Upper lobe of left lung (tissue), 6 donors: ENCODE results near the gene BRPF1. TPM values are rescaled to one million over a fixed set of nuclear protein-coding genes. Genes with fewer than 3 reads are reported as not detected.

Source experiments
- ATAC-seq, 2 donors: fragments of 200-7000 bp; cut with Tn5 transposase; one replicate each; pipeline ENCODE4 v1.9.1; 2022; ENCODE audit warnings: mild to moderate bottlenecking in 2 of 2, moderate library complexity in 2 of 2; ENCODE audit not compliant: low FRiP score in 2 of 2
- DNase-seq, 2 donors: peaks; one replicate each; pipeline ENCODE4 v3.0.0-alpha.2; 2019 to 2020
- H3K27ac ChIP-seq, 4 donors: fragments of 200-600 bp; sonication (generic); one replicate each; pipeline ENCODE4 v1.5.1; 2016 to 2019
- H3K27me3 ChIP-seq, 4 donors: fragments of 200-600 bp; sonication (generic); one replicate each; pipeline ENCODE4 v1.5.1; 2017 to 2019
- H3K36me3 ChIP-seq, 4 donors: fragments of 200-600 bp; sonication (generic); one replicate each; pipeline ENCODE4 v1.5.1; 2016 to 2019
- H3K4me1 ChIP-seq, 4 donors: fragments of 200-600 bp; sonication (generic); one replicate each; pipeline ENCODE4 v1.5.1; 2018 to 2019
- H3K4me3 ChIP-seq, 4 donors: fragments of 200-600 bp; sonication (generic); one replicate each; pipeline ENCODE4 v1.5.1; 2017 to 2019; ENCODE audit warnings: mild to moderate bottlenecking in 2 of 4, moderate library complexity in 1 of 4
- H3K9me3 ChIP-seq, 4 donors: fragments of 200-600 bp; sonication (generic); one replicate each; pipeline ENCODE4 v1.5.1; 2018 to 2019
- CTCF ChIP-seq, 6 experiments: fragments of 450-650 bp in 4 of 6; fragments of 200-600 bp in 2 of 6; sonication (generic) in 2 of 6; IDR thresholded peaks; one replicate each; pipeline ENCODE4 v1.5.1; 2016 to 2019; ENCODE audit warnings: antibody characterized with exemption in 6 of 6
- EP300 ChIP-seq, 4 donors: sonication (generic); formaldehyde crosslinking; IDR thresholded peaks; one replicate each; pipeline ENCODE4 v1.5.1; 2017; ENCODE audit warnings: antibody characterized with exemption in 4 of 4, control low read depth in 2 of 4
- POLR2A ChIP-seq, 4 donors: fragments of 450-650 bp; IDR thresholded peaks; one replicate each; pipeline ENCODE4 v1.5.1; 2016 to 2017; ENCODE audit warnings: antibody characterized with exemption in 4 of 4, mild to moderate bottlenecking in 2 of 4
- POLR2AphosphoS5 ChIP-seq, 2 donors: sonication (generic); formaldehyde crosslinking; IDR thresholded peaks; one replicate each; pipeline ENCODE4 v1.5.1; 2017; ENCODE audit warnings: antibody characterized with exemption in 2 of 2
- WGBS, 2 donors: methylation state at CpG; one replicate each; pipeline ENCODE4 v1.1.5; 2017 to 2018; 5-methylcytosine and 5-hydroxymethylcytosine counted together
- total RNA-seq, 6 donors: library from RNA; depleted of rRNA in 4 of 6; stranded (reverse); fragments of >200 nt in 4 of 6; gene quantifications; one replicate each; pipeline versions ENCODE4 v1.1.0 to v1.2.1, GENCODE V29; 2016 to 2021
- donor health status: DM: no; HTN: no; CAD: no; lungs with moderate emphysema.
- donor health status: DM: no; HTN: yes; CAD: no; lungs with severe emphysema.

BRPF1 gene
- total RNA-seq, 6 donors from 2014 or later: 18.8 to 44.0 (median 26.5) TPM

GRCh38 chr3:9781551-9781950 lies 50.0 kb downstream of the BRPF1 start:
- WGBS, 2 donors: 81 to 91% methylated on average over 1 of the region's 1 CpG
- Histone ChIP-seq H3K4me1 (peaks cover 0 to 18% (median 6%) of the 10 kb centered on the region in 4 donors), H3K27me3 (no peaks in the 10 kb centered on the region), H3K36me3 (peaks cover 15 to 69% (median 43%) of the 10 kb centered on the region in 4 donors), H3K27ac (peak overlapping the region in 1 of 4 donors; percentile 11), H3K9me3 (no peaks in the 10 kb centered on the region), H3K4me3 (no peak overlapping the region)
- no peak for ATAC-seq
- DNase-seq: no peak
- no peak for TF ChIP-seq EP300 (IDR thresholded peaks at IDR 0.05)
- TF ChIP-seq POLR2AphosphoS5 (IDR thresholded peaks at IDR 0.05): no peak
- no peak for TF ChIP-seq CTCF (IDR thresholded peaks at IDR 0.05)
- no peak for TF ChIP-seq POLR2A (IDR thresholded peaks at IDR 0.05)

- no peak for TF ChIP-seq POLR2A (IDR thresholded peaks at IDR 0.05)
- TF ChIP-seq POLR2AphosphoS5 (IDR thresholded peaks at IDR 0.05): no peak
- TF ChIP-seq EP300 (IDR thresholded peaks at IDR 0.05): no peak
- no peak for TF ChIP-seq CTCF (IDR thresholded peaks at IDR 0.05)
- Histone ChIP-seq H3K27me3 (no peaks in the 10 kb centered on the region), H3K9me3 (no peaks in the 10 kb centered on the region), H3K4me3 (no peak overlapping the region), H3K27ac (peak overlapping the region in 1 of 4 donors; percentile 11), H3K36me3 (peaks cover 17 to 74% (median 46%) of the 10 kb centered on the region in 4 donors), H3K4me1 (peaks cover 0 to 18% (median 6%) of the 10 kb centered on the region in 4 donors)
- DNase-seq (no peak), ATAC-seq (no peak)
- WGBS, 2 donors: 63 to 66% methylated on average over 3 of the region's 3 CpGs
These were observed 50.6 kb downstream of the BRPF1 start for GRCh38 chr3:9781978-9782603.

GRCh38 chr3:9782770-9783169 lies 51.2 kb downstream of the BRPF1 start:
- no peak overlapping the region for H3K27ac ChIP-seq
- H3K27me3 ChIP-seq: no peaks in the 10 kb centered on the region
- H3K36me3 ChIP-seq: peaks cover 17 to 81% (median 49%) of the 10 kb centered on the region in 4 donors
- DNase-seq: no peak
- no peak for ATAC-seq
- no peak overlapping the region for H3K4me3 ChIP-seq
- 48 to 55% methylated on average over 3 of the region's 3 CpGs for WGBS, 2 donors
- no peak for TF ChIP-seq POLR2AphosphoS5 (IDR thresholded peaks at IDR 0.05)
- TF ChIP-seq EP300 (IDR thresholded peaks at IDR 0.05): no peak
- no peak for TF ChIP-seq POLR2A (IDR thresholded peaks at IDR 0.05)
- no peak for TF ChIP-seq CTCF (IDR thresholded peaks at IDR 0.05)
- H3K4me1 ChIP-seq: peaks cover 0 to 18% (median 6%) of the 10 kb centered on the region in 4 donors
- no peaks in the 10 kb centered on the region for H3K9me3 ChIP-seq

- ATAC-seq (no peak), DNase-seq (no peak)
- TF ChIP-seq POLR2A (IDR thresholded peaks at IDR 0.05) (no peak), EP300 (IDR thresholded peaks at IDR 0.05) (no peak), POLR2AphosphoS5 (IDR thresholded peaks at IDR 0.05) (no peak), CTCF (IDR thresholded peaks at IDR 0.05) (no peak)
- Histone ChIP-seq H3K4me3 (no peak overlapping the region), H3K27me3 (no peaks in the 10 kb centered on the region), H3K36me3 (peaks cover 18 to 88% (median 52%) of the 10 kb centered on the region in 4 donors), H3K27ac (no peak overlapping the region), H3K4me1 (peaks cover 0 to 13% (median 6%) of the 10 kb centered on the region in 4 donors), H3K9me3 (no peaks in the 10 kb centered on the region)
- WGBS, 2 donors: 100% methylated on average over 3 to 10 of the region's 14 CpGs
These were observed 52.4 kb downstream of the BRPF1 start for GRCh38 chr3:9783954-9784353.

- H3K27ac ChIP-seq: no peak overlapping the region
- peaks cover 21 to 90% (median 58%) of the 10 kb centered on the region in 4 donors for H3K36me3 ChIP-seq
- ATAC-seq (no peak), DNase-seq (no peak)
- no peaks in the 10 kb centered on the region for H3K27me3 ChIP-seq
- no peaks in the 10 kb centered on the region for H3K9me3 ChIP-seq
- peaks cover 0 to 11% (median 6%) of the 10 kb centered on the region in 4 donors for H3K4me1 ChIP-seq
- TF ChIP-seq EP300 (IDR thresholded peaks at IDR 0.05) (no peak), POLR2A (IDR thresholded peaks at IDR 0.05) (no peak), POLR2AphosphoS5 (IDR thresholded peaks at IDR 0.05) (no peak), CTCF (IDR thresholded peaks at IDR 0.05) (no peak)
- 92 to 94% methylated on average over 4 of the region's 4 CpGs for WGBS, 2 donors
- H3K4me3 ChIP-seq: no peak overlapping the region
These were observed 53.4 kb downstream of the BRPF1 start for GRCh38 chr3:9784965-9785364.
